Astrocyte of the cerebellum (primary cell): ENCODE data around the gene LMOD3.

Experiments used
- DNase-seq: peaks from one replicate; pipeline ENCODE4 v3.0.0-alpha.2; 2011; ENCODE audit warnings: low read depth
- H3K4me3 ChIP-seq: 2 replicates; pipeline ENCODE4 v1.5.1; 2011; ENCODE audit warnings: mild to moderate bottlenecking, low read depth, low read length, moderate library complexity
- CTCF ChIP-seq: IDR thresholded peaks from 2 replicates; pipeline ENCODE4 v1.5.1; 2012; ENCODE audit warnings: low read length, low read depth, moderate library complexity, mild to moderate bottlenecking; ENCODE audit errors: missing control alignments
- in situ Hi-C: cut with HindIII; loops from 2 replicates; pipeline ENCODE4 v1.10.0; 2017; ENCODE audit warnings: low sequenced_read_pairs

Gene LMOD3

GRCh38 chr3:69130689-69131088 lies 8.3 kb upstream of the LMOD3 start:
- in situ Hi-C loops = no loop called here
- H3K4me3 ChIP-seq = no peak overlapping the region
- TF ChIP-seq CTCF = no peak
- no peak for DNase-seq

DNA sequence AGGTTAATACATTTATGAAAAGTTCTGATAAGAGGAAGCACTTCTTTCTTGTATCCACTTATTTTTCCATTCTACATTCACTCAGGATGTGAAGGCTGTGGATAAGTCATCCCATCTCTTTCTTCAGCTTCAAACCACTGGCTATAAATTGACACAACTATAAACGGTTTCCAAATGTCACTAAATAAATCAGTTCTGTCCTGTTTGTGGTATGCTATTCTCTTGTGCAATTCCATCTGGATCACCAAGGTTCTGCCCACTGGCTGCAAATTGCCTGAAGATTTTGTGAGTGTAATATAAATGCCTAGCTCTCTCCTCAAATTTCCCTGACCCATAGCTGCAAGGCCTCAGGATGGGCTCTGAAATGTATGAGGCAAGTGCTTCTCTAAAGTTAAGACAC lies 7.1 kb upstream of the LMOD3 start:
- no peak for TF ChIP-seq CTCF
- in situ Hi-C loops = no loop called here
- H3K4me3 ChIP-seq = no peak overlapping the region
- no peak for DNase-seq

DNA sequence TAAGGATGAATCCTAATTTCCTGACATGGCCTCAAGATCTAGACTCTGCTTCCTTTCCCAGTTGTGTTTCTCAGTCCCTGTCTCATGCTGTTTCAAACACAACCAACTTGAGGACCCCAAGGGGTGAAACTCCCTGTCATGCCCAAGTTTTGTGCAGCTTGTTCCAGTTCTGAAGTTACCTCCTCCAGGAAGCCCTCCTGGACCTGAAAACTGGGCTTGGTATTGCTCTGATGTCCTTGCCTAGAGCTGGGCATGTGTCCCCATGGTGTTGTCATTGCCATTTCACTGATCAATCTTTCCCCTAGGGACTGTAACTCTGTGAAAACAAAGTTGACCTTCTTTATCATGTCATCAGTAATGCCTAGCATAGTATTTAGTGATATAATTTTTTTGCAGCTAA lies 6.1 kb upstream of the LMOD3 start:
- H3K4me3 ChIP-seq = no peak overlapping the region
- in situ Hi-C loops = no loop called here
- no peak for DNase-seq
- TF ChIP-seq CTCF = no peak

DNA sequence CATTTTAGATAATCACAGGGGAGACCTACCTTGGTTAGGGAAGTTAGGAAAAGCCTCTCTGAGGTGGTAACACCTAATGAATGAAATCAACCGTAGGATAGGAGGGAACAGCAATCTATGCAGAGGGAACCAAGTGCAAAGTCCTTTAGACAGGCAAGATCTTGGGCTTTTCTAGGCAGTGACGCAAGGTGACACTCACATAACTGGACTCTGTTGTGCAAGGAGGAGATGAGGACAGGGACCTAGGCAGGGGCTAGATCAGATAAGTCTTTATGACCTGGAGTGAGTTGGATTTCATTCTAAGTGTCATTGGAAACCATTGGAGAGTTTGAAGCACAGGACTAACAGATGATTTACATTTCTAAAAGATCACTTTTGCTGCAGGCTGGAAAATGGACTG lies 4.6 kb upstream of the LMOD3 start:
- no peak overlapping the region for H3K4me3 ChIP-seq
- no peak for TF ChIP-seq CTCF
- DNase-seq = no peak
- in situ Hi-C loops = no loop called here

DNA sequence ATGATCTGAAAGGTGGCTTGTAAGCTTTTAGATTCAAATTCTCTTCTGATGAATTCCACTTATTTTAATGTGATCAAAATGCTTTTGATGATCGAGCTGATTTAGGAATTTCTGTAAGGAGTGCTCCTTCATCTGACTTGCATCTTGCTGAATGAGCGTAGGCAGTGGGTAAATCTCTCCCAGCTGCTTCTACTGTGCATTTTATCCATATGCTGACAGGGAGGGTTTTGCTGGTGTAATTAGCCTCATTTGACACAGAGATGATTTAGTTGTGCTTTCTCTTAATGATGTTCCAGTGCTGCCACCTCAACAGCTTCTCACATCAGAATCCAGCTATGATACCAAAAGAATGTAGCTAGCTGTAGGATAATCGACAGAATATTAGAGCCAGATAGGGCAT lies 3.8 kb upstream of the LMOD3 start:
- in situ Hi-C loops = no loop called here
- no peak overlapping the region for H3K4me3 ChIP-seq
- no peak for TF ChIP-seq CTCF
- DNase-seq = no peak

DNA sequence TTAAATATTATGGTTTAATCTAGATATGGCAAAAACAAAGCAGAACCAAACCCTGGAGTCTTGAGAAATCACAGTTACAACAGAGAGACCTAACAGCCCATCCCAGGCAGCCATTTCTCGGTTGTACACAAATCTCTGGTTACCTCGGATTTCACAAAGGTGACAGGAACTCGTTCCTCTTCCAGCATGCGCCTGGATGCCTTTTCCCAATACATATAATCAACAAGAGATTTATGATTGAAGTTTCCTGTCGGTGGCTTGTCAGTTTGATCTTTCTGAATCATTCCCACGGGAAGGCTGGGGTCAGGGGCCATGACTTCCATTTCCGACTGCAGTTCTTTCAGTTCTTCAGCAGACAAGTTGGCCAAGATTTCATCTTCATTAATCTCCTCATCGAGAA lies 445 bp downstream of the LMOD3 start:
- no peak for TF ChIP-seq CTCF
- no peak for DNase-seq
- H3K4me3 ChIP-seq = no peak overlapping the region
- in situ Hi-C loops = no loop called here

- no peak for TF ChIP-seq CTCF
- in situ Hi-C loops = no loop called here
- H3K4me3 ChIP-seq = no peak overlapping the region
- DNase-seq = no peak
These were observed 882 bp downstream of the LMOD3 start for GRCh38 chr3:69121513-69121912.
